OCI-LY1 (cell line): ENCODE results near the gene FRA10AC1.

Experiments
- EZH2 ChIP-seq: fragments of 200-600 bp; sonication (generic), shearing (Covaris generic); IDR thresholded peaks from 2 replicates; pipeline ENCODE4 v1.8.0; 2017; ENCODE audit warnings: borderline replicate concordance, mixed run types, mild to moderate bottlenecking, antibody characterized with exemption, low read length, moderate library complexity, mixed read lengths
- TF ChIP-seq, protein P1 (sequence below): fragments of 200-600 bp; sonication (generic), shearing (Covaris generic); IDR thresholded peaks from 2 replicates; pipeline ENCODE4 v1.5.1; 2017; ENCODE audit warnings: mild to moderate bottlenecking, antibody characterized with exemption, low read length, moderate library complexity, mixed read lengths

- TF ChIP-seq, protein P1, sequence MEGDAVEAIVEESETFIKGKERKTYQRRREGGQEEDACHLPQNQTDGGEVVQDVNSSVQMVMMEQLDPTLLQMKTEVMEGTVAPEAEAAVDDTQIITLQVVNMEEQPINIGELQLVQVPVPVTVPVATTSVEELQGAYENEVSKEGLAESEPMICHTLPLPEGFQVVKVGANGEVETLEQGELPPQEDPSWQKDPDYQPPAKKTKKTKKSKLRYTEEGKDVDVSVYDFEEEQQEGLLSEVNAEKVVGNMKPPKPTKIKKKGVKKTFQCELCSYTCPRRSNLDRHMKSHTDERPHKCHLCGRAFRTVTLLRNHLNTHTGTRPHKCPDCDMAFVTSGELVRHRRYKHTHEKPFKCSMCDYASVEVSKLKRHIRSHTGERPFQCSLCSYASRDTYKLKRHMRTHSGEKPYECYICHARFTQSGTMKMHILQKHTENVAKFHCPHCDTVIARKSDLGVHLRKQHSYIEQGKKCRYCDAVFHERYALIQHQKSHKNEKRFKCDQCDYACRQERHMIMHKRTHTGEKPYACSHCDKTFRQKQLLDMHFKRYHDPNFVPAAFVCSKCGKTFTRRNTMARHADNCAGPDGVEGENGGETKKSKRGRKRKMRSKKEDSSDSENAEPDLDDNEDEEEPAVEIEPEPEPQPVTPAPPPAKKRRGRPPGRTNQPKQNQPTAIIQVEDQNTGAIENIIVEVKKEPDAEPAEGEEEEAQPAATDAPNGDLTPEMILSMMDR = no peak
- no peak for TF ChIP-seq EZH2
Measured at GRCh38 chr10:93722550-93722949, 20.2 kb upstream of the FRA10AC1 start.
